Lung microvascular endothelial cell (primary cell): ENCODE data around the gene FAM53B. TPM values are rescaled to one million over a fixed set of nuclear protein-coding genes. Genes with fewer than 3 reads are reported as not detected.

ENCODE experiments used
- DNase-seq, 2 donors: peaks; one replicate each; pipeline versions ENCODE4 v3.0.0 to v3.0.0-alpha.2; 2010; ENCODE audit warnings: low read depth in 2 of 2
- total RNA-seq: library from RNA; depleted of rRNA; stranded (reverse); fragments of >200 nt; gene quantifications from 2 replicates; pipeline ENCODE4 v1.2.1, GENCODE V29; 2014

FAM53B gene
- total RNA-seq, 1 donor from 2014 or later, result 10.3 TPM

DNA sequence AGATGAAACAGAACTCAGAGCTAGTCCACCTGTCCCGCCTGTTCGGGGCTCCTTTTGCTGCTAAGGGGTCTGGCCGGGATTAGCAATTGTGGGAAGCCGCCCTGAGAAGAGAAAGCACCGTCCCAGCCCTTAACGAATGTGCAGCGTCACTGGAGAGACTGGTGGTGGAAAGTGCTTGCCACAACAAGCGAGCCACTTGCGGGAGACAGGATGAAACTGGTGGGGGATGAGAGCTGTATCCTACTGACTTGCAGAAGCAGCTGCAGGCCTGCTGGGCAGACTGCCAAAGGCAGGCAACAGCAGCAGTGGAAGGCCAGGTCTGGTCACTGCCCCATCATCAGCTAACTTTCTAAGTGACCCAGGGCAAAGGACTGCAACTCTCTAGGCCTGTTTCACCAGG is 95.4 kb downstream of the FAM53B start:
- DNase-seq, result peak; percentile 88 to 91

DNA sequence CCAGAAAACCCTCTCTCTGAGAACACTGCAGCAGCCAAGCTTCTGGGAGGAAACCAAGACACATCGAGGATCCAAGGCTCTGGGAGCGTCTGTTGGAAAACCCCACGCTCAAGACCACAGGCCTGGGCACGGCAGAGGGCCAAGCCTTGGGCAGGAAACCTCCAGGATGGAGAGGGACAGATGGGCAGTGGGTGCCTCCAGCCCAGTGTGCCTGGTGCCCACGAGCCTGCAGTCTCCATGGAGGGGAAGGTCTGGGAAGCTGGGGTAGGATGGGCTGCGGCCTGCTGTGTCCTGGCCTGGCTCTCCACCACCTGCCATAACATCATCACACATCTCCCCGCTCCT is 96.1 kb downstream of the FAM53B start:
- no peak for DNase-seq

GRCh38 chr10:124647421-124648130 is 96.6 kb downstream of the FAM53B start:
- DNase-seq, result peak; percentile 56 to 60

GRCh38 chr10:124646483-124647352 is 97.5 kb downstream of the FAM53B start:
- peak; percentile 49 to 92 for DNase-seq

DNA sequence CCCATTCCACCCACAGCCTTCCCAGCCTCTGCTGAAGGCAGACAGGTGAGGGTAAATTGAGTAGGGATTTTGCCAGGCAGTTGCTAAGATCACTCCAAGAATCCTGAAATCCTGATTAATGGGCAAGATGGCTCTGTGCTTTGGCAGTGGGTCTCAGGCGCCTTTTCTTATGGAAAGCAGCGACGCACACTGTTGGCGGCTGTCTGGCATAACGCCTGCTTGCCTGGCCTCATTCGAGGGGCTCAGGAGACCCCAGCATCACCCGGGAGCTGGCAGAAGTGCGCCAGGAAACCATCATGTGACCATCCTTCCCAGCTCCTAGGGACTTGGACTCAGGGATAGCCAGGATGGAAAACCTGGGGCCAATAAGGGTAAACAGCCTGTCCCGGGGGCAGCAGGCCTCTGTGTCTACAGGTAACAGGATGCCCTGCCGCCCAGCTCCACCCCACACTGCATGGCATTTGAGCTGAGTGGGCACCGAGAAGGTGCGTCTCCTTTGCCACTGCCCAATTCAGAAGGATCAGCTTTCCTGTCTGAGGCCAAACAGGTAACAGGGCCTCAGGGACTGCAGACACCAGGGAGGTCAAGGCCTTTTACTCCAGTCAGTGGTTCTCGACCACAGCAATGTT is 98.6 kb downstream of the FAM53B start:
- no peak for DNase-seq

- DNase-seq, result no peak
These were observed 99.3 kb downstream of the FAM53B start for GRCh38 chr10:124644771-124645415.

DNA sequence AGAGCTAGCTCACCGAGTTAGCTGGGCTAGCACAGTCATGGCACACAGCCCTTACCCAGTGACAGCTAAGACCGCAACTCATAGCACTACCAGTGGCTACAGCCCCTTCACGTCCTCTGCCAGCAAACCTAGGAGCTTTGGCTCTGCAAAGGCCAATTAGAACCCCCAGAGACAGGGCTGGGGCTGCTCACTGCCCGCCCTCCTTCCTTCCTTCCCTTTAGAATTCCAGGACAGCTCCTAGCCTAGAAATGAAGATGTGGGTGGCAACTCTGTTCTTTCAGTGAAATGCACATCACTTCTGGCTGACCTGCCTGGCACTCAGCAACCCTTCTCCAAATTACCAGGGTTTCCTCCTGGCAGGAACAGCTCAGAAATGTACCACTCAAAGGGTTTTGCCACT is 99.9 kb downstream of the FAM53B start:
- no peak for DNase-seq

DNA sequence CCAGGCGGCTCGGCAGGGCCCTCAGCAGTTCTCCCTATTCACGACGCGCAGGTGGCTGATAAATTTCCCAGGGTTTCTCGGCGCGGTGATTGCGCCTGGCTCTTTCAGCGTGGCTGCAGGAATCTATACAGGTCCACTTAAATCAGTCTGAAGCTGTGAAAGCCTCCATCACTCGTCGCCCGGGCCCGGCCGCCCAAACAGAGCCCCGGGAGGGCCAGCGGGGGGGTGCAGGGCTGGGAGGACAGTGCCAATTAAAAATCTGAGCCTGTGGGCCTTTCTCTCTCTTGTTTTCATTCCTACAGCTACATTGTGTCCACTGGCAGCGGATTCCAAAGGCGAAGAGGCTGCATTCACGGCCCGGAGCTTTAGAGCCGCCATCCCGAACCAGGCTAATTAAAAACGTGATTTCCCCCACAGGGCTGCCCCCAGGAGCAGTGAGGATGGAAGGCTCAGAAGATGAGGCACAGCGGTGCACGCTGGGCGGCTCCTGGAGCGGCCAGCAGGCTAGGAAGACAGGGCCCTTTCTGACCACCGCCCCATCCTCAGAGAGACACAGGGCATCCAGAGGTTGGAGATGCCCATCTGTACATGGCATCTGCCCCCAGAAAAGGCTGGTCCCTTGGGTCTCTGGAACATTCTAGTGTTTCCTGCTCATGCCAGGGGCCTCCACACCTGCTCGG is 100.7 kb downstream of the FAM53B start:
- no peak for DNase-seq

DNA sequence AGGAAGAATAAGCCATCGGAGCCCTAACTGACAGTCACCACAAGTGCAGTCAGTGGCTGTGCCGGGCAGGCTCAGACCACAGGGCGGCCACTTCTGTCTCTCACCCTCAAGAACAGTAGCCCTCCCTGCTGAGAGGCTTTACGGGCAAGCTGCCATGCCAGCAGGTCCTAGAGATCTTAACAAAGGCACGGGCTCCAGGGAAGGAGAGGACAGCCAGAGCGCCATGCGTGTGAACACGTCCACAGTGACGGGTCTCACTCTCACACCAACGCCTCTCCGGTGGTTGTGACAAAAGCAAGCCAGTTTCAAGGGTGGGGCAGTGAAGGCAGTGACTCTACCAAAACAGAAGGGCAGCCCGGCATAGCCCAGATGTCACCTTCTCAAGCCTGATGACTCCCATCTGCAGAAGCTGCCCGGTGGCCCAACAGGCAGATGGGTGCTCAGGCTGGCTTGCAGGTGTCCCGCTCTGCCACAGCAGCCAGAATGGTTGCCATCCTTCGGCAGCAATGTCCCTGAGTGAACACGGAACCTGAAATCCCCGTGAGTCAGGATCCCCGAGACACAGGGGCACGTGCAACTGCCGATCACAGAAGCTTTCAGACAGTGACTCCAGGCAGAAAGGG is 102.0 kb downstream of the FAM53B start:
- DNase-seq, result no peak

GRCh38 chr10:124641282-124642087 is 102.7 kb downstream of the FAM53B start:
- peak in 1 of 2 donors; percentile 19 for DNase-seq

DNA sequence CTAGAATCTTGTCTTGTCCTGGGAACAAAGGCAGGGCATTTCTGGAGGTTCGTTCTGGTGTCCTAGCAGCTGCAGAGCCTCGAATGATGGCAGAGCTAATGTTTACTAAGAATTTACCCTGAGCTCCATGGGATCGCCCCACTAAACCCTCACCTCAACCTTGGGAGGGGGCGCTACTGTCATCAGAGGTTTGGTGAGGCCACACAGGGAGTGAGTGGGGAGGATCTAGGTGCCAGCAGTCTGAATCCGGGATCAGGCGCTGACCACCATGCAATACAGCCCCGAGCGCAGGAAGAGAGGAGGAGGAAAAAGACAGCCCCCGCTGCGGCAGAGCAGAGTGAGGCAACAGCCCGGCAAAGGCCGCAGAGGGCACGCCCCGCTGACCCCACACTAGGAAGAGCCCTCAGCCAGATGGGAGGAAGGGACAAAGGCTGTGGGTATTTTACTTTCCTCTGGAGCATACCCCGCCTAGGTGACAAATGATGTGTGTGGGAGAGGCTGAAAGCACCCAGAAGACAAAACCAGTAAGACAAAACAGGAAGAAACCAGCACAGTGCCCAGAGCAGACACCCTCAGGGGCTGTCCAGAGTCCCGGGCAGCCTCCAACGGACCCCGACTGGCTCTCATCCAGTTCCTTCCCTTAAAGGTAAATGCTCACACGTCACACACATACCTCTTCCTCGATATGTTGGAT is 103.5 kb downstream of the FAM53B start:
- DNase-seq, result no peak

GRCh38 chr10:124640056-124640455 is 104.1 kb downstream of the FAM53B start:
- DNase-seq, result no peak

GRCh38 chr10:124639646-124640045 is 104.5 kb downstream of the FAM53B start:
- no peak for DNase-seq

GRCh38 chr10:124639206-124639605 is 105.0 kb downstream of the FAM53B start:
- DNase-seq, result no peak

GRCh38 chr10:124637746-124638145 is 106.4 kb downstream of the FAM53B start:
- no peak for DNase-seq

DNA sequence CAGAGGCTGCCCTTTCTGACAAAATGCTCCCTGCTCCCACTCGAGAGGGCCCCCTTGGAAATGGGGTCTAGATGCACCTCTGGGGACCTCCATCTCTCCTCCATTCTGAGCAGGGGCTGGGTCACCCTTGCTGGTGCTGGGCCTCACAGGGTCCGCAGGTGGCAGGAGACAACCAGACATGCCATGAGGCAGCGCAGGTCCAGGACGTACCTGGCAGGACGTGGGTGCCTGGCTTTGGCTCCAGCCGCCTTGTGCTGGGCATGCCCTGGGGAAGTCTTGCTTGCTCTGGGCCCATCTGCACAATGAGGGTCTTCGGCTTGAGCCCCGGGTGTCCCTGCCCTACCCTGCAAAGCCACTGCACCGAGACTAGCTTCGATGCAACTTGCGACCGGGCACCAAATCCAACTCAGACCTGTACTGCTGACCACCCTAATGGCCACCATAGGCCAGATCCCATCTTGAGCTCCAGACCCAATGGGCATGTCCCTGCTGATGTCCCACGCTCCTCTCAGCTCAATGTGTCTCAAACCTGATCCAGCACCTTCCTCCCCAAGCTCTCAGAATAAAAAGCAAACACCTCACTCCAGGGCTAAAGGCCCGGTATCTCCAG is 107.0 kb downstream of the FAM53B start:
- no peak for DNase-seq

GRCh38 chr10:124636271-124636995 is 107.7 kb downstream of the FAM53B start:
- no peak for DNase-seq

GRCh38 chr10:124632566-124632965 is 111.6 kb downstream of the FAM53B start:
- DNase-seq, result no peak
